Heart left ventricle (tissue), 16 donors: Measurements from ENCODE around the gene GATA5. TPM values are rescaled to one million over a fixed set of nuclear protein-coding genes. Genes with fewer than 3 reads are reported as not detected.
A peak's percentile ranks its signal among the peaks of the same experiment; 100 is the strongest.

Experiments used
- ATAC-seq, 4 donors: fragments of 200-7000 bp; cut with Tn5 transposase; one replicate each; pipeline ENCODE4 v1.9.1; 2020 to 2022; ENCODE audit warnings: moderate library complexity in 4 of 4, mild to moderate bottlenecking in 3 of 4, moderate number of reproducible peaks in 1 of 4
- DNase-seq, 5 donors: peaks; one replicate each; pipeline ENCODE4 v3.0.0-alpha.2; 2020
- H3K27ac ChIP-seq, 12 donors: fragments of 200-600 bp; sonication (generic) in 4 of 12; one replicate each; pipeline versions ENCODE4 v1.5.0 to v1.8.0; 2016 to 2022; ENCODE audit warnings: mild to moderate bottlenecking in 2 of 12
- H3K27me3 ChIP-seq, 9 donors: fragments of 200-600 bp; sonication (generic) in 2 of 9; one replicate each; pipeline versions ENCODE4 v1.5.1 to v1.8.0; 2016 to 2022; ENCODE audit warnings: mild to moderate bottlenecking in 3 of 9
- H3K36me3 ChIP-seq, 9 donors: fragments of 200-600 bp; sonication (generic) in 2 of 9; one replicate each; pipeline versions ENCODE4 v1.5.0 to v1.8.0; 2018 to 2022; ENCODE audit warnings: mild to moderate bottlenecking in 2 of 9
- H3K4me1 ChIP-seq, 12 donors: fragments of 200-600 bp; sonication (generic) in 4 of 12; one replicate each; pipeline versions ENCODE4 v1.5.0 to v1.8.0; 2016 to 2022; ENCODE audit warnings: mild to moderate bottlenecking in 3 of 12
- H3K4me3 ChIP-seq, 12 donors: fragments of 200-600 bp; sonication (generic) in 4 of 12; one replicate each; pipeline versions ENCODE4 v1.5.0 to v1.8.0; 2017 to 2022; ENCODE audit warnings: mild to moderate bottlenecking in 9 of 12, moderate library complexity in 4 of 12
- H3K9me3 ChIP-seq, 12 donors: fragments of 200-600 bp; sonication (generic) in 4 of 12; one replicate each; pipeline versions ENCODE4 v1.5.0 to v1.8.0; 2016 to 2022; ENCODE audit warnings: mild to moderate bottlenecking in 1 of 12
- POLR2A ChIP-seq, 2 donors: fragments of 450-650 bp; IDR thresholded peaks; one replicate each; pipeline ENCODE4 v1.6.1; 2017; ENCODE audit warnings: antibody characterized with exemption in 2 of 2, mild to moderate bottlenecking in 2 of 2, moderate library complexity in 2 of 2
- WGBS, 4 donors: extraction: QIAGEN DNeasy Blood & Tissue Kit in 2 of 4; methylation state at CpG; one replicate each; pipeline versions ENCODE4 v1.1.5 to v1.1.7; 2013 to 2018; 5-methylcytosine and 5-hydroxymethylcytosine counted together
- intact Hi-C, 10 donors: fragments of 100-400 bp; cut with DNase I; formaldehyde crosslinking; loops; one replicate each; pipeline versions ENCODE4 v1.11.1 to v1.14.2; 2022
- polyA plus RNA-seq, 2 donors: library from polyadenylated mRNA; stranded (reverse); fragments of 200-250 nt; gene quantifications; one replicate each; pipeline ENCODE4 v1.2.3, GENCODE V29; 2013
- total RNA-seq, 9 donors: library from RNA; depleted of rRNA in 2 of 9; stranded (reverse); fragments of >200 nt in 2 of 9; fragmentation: NEBNext Ultra II Directional in 3 of 9; extraction: Animal tissue kit (Norgen Biotek cat#: 25700) in 3 of 9; gene quantifications; one replicate each; pipeline versions ENCODE4 v1.1.0 to v1.2.4, GENCODE V29; 2016 to 2023
- TF ChIP-seq, protein P1 (sequence below), 12 donors: fragments of 200-600 bp; sonication (generic) in 4 of 12; IDR thresholded peaks; one replicate each; pipeline versions ENCODE4 v1.5.0 to v1.8.0; 2018 to 2022; ENCODE audit warnings: antibody characterized with exemption in 12 of 12, mild to moderate bottlenecking in 5 of 12
- donor health status: ischemic (EF 13 %, LVEDD 7.1; RV severe dilation, severe dysfunction).
- donor health status: healthy with polysubstance abuse.
- donor health status: DM: no; HTN: yes; CAD: no.
- donor health status: DM: no; HTN: no; CAD: no.
- donor health status: ischemic (EF 25% LVEDD 6.9; RV normal size, moderate dysfunction).
- donor health status: ischemic (EF 25% LVEDD 5.7; RV mildly dilated, moderate dysfunction).
- donor health status: healthy.
- donor health status: DM: yes; HTN: yes; CAD: no.
- donor health status: ischemic (EF 35%, LVEDD 5.7; RV mildly dilated, moderate dysfunction).
- donor health status: nonischemic (EF 11% LVEDD 7.7; RV severe dilation, severe dysfunction).
- donor health status: DM: yes; HTN: yes; CAD: no.
- donor health status: PGD.
- donor health status: ischemic (EF 29% LVEDD 5.4; RV normal size, mild dysfunction).
- donor health status: nonischemic (EF 23%, LVEDD 6.1; RV moderate dilation, normal function).

Gene GATA5
- total and polyA plus RNA-seq, 11 donors = 0.21 to 7.4 (median 0.98) TPM

- Histone ChIP-seq H3K27me3 (peaks cover 0 to 33% (median 3%) of the 10 kb centered on the region in 9 donors), H3K4me1 (peaks cover 0 to 3% (median 0%) of the 10 kb centered on the region in 12 donors), H3K9me3 (no peaks in the 10 kb centered on the region), H3K27ac (no peak overlapping the region), H3K4me3 (no peak overlapping the region), H3K36me3 (no peaks in the 10 kb centered on the region)
- 60 to 78% (median 73%) methylated on average over 16 to 18 of the region's 18 CpGs for WGBS, 4 donors
- intact Hi-C loops = no loop called here
- TF ChIP-seq, protein P1, sequence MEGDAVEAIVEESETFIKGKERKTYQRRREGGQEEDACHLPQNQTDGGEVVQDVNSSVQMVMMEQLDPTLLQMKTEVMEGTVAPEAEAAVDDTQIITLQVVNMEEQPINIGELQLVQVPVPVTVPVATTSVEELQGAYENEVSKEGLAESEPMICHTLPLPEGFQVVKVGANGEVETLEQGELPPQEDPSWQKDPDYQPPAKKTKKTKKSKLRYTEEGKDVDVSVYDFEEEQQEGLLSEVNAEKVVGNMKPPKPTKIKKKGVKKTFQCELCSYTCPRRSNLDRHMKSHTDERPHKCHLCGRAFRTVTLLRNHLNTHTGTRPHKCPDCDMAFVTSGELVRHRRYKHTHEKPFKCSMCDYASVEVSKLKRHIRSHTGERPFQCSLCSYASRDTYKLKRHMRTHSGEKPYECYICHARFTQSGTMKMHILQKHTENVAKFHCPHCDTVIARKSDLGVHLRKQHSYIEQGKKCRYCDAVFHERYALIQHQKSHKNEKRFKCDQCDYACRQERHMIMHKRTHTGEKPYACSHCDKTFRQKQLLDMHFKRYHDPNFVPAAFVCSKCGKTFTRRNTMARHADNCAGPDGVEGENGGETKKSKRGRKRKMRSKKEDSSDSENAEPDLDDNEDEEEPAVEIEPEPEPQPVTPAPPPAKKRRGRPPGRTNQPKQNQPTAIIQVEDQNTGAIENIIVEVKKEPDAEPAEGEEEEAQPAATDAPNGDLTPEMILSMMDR (IDR thresholded peaks at IDR 0.05) = no peak
- no peak for TF ChIP-seq POLR2A (IDR thresholded peaks at IDR 0.05)
- no peak for DNase-seq
- ATAC-seq = no peak
Observed at GRCh38 chr20:62452475-62453095, 23.2 kb downstream of the GATA5 start.

DNA sequence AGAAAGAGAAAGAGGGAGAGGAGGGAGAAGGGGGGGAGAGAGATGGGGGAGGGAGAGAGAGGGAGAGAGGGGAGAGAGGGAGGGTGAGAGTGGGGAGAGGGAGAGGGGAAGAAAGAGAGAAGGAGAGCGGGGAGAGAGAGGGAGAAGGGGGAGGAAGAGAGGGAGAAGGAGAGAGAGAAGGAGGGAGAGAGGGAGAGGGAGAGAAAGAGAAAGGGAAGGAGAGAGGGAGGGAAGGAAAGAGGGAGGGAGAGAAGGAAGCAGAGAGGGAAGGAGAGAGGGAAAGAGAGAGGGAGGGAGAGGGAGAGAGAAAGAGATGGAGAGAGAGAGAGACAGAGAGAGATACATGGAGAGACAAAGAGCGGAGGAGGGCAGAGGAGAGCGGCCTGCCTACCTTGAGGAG lies 23.8 kb downstream of the GATA5 start:
- Histone ChIP-seq H3K4me3 (no peak overlapping the region), H3K36me3 (no peaks in the 10 kb centered on the region), H3K27me3 (peaks cover 0 to 33% (median 3%) of the 10 kb centered on the region in 9 donors), H3K27ac (no peak overlapping the region), H3K9me3 (no peaks in the 10 kb centered on the region), H3K4me1 (peaks cover 0 to 3% (median 0%) of the 10 kb centered on the region in 12 donors)
- TF ChIP-seq POLR2A (IDR thresholded peaks at IDR 0.05) = no peak
- TF ChIP-seq, protein P1 (IDR thresholded peaks at IDR 0.05) = no peak
- ATAC-seq = no peak
- no peak for DNase-seq
- intact Hi-C loops = no loop called here
- 87 to 92% (median 91%) methylated on average over 3 of the region's 3 CpGs for WGBS, 4 donors

GRCh38 chr20:62451156-62451767 lies 24.5 kb downstream of the GATA5 start:
- WGBS, 4 donors = 60 to 73% (median 72%) methylated on average over 5 to 10 of the region's 10 CpGs
- Histone ChIP-seq H3K4me3 (no peak overlapping the region), H3K27me3 (peaks cover 0 to 35% (median 8%) of the 10 kb centered on the region in 9 donors), H3K27ac (no peak overlapping the region), H3K4me1 (peaks cover 0 to 3% (median 0%) of the 10 kb centered on the region in 12 donors), H3K9me3 (no peaks in the 10 kb centered on the region), H3K36me3 (no peaks in the 10 kb centered on the region)
- ATAC-seq = no peak
- intact Hi-C loops = no loop called here
- no peak for DNase-seq
- TF ChIP-seq, protein P1 (IDR thresholded peaks at IDR 0.05) = no peak
- no peak for TF ChIP-seq POLR2A (IDR thresholded peaks at IDR 0.05)

DNA sequence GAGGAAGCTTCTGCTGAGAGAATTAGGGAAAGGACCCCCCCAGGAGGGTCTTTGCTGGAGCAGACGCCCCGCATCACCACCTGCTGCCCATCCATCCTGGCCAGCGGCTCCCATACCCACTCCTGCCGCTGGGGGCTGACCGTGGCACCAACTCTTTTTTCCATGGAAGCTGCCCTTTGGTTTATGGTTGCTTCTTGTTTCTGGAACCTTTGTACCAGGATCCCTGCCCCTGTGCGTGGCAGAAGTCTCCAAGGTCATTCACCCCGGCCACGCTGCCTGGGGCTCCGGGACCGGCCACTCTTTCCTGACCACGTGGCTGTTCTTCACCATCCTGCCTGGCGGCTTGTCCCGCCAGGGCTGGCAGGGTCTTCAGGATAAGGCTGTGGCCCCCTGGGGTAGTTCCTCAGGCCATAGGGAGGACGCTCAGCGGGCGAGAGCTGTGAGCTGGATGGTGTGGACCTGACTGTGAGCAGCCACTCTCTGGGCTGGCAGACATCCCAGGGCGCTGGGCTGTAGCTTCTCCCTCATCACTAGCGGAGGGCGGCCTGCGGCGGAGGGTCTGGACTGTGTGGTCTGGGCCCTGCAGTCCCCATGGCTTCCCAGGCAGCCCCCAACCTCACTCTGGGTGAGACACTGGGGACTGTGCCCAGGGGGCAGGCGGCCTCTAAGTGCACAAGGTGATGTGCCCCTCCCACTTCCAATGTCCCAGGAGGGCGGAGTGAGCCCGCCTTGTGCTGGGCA lies 25.7 kb downstream of the GATA5 start:
- Histone ChIP-seq H3K36me3 (no peaks in the 10 kb centered on the region), H3K27me3 (peaks cover 0 to 40% (median 8%) of the 10 kb centered on the region in 9 donors), H3K9me3 (no peaks in the 10 kb centered on the region), H3K27ac (no peak overlapping the region), H3K4me1 (peaks cover 0 to 3% (median 0%) of the 10 kb centered on the region in 12 donors), H3K4me3 (no peak overlapping the region)
- intact Hi-C loops = no loop called here
- TF ChIP-seq, protein P1 (IDR thresholded peaks at IDR 0.05) = peak in 1 of 12 donors; percentile 7
- TF ChIP-seq POLR2A (IDR thresholded peaks at IDR 0.05) = no peak
- DNase-seq = peak in 2 of 5 donors; percentile 52 to 66
- WGBS, 4 donors = 50 to 60% (median 54%) methylated on average over 19 to 24 of the region's 24 CpGs
- ATAC-seq = peak; percentile 45 to 77 (median 64)
